ENCODE measurements around the gene GABRR3.

GRCh38 chr3:98057631-98058030 lies 22.5 kb upstream of the GABRR3 start:
- TF ChIP-seq CTCF (IDR thresholded peaks at IDR 0.05; ENCODE audit: insufficient read depth, low read length, poor library complexity, severe bottlenecking) (no peak), EZH2phosphoT487 (conservative IDR thresholded peaks at IDR 0.05; ENCODE audit: low read length) (no peak)
